SIG-M5 treated with dmso at 0.1 percent for 504 hours (cell line): Measurements from ENCODE around the gene RORB.
A peak's percentile ranks its signal among the peaks of the same experiment; 100 is the strongest.

ENCODE experiments used
- DNase-seq: peaks from one replicate; lab custom pipeline; 2025; ENCODE audit not compliant: unreplicated experiment; lab: John Stamatoyannopoulos, UW

Gene RORB

DNA sequence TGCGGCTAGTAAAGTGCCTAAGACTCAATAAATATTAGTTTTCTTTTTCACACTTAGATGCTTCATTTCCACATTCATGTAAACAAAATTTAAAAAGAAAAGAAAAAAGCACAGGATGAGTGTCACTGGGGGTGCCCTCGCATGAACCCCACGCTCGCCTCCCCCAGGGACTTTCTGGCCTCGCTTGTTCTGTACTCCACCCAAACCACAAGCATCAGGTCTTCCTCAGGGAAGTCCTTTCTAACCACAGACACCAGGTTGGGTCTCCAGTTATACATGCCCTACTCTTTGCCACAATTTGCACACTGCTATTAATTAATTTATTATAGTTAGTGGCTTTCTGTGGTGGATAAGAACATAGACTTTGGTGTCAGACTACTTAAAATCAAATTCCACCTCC lies 92.4 kb downstream of the RORB start:
- no peak for DNase-seq

DNA sequence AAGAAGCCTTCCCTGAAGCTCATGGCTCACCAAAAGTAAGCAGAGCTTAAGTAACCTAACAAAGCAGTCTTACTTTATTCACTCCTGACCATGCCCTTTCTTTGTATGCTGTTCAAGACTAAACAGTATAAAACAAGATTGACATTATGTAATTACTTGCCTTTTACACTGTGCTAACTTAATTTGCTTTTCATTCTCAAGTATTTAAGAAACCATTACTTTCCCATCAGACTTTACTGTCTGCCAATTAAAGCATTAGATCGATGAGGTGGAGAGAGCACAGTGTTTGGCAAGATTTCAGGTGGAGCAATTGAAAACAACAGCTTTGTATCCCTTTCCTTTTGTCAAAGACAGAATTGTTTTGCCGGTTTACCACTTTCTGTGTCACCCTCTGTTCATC lies 98.2 kb downstream of the RORB start:
- no peak for DNase-seq

DNA sequence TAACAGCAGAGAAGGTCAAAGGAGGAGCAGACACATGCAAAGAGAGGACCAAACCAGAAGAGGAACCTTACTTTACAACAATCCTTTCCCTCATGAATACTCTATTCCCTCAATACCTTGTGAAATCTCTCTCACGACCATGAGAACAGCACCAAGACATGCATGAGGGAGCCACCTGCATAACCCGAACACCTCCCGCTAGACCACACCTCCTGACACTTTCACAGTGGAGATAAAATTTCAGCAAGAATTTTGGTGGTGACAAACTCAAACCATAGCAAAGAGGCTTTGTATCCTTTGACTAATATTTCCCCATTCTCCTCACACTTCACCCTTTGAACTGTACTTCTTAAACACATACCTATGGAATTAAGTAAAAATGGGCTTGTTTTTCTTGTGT lies 101.7 kb downstream of the RORB start:
- DNase-seq = no peak

DNA sequence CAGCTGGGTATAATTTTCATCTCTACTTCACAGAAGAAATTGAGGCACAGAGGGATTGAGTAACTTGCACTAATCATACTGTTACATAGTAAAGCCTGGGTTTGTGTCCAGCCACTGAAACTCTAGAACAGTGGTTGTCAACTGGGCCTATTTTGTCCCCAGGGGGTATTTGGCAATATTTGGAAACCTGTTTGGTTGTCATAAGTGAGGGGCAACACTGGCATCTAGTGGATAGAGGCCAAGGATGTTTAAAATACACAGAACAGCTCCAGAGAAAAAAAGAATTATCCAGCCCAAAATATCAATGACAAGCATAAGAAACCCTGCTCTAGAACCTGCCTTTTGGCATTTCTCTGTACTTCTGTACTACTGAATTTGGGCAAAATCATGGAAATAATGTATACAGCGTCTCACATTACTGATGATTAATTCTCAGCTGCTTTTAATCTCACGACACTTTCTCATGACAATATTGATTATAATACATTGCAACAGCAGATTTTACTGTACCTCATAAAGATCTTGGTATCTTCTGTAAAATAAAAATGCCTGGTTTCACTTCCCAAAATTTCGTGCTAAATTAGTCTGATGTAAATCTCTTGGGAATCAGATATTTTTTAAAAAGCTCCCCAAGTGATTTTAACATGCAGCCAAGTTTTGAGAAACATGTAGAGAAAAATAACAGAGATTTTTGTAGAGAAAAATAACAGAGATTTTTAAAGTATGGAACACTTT lies 112.7 kb downstream of the RORB start:
- DNase-seq = peak; percentile 0

DNA sequence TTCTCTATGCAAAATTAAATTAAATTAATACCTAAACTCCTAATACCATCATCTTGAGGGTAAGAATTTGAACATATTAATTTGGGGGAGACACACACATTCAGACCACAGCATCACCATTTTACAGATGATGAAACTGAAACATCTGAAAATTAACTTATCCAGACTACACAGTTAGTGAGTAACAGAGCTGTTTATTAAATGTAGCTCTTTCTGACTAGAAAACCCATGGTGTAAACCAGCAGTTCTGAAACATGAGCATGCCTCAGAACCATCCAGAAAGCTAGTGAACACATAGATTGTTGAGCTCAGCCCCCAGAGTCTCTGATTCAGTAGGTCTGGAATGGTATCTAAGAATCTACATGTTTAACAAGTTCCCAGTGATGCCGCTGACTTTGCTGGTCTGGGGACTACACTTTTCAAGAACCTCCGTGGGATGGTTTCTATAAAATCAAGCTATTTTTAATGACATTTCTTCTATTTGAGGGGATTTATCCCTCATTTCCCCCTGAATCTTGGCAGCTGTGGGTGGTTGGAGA lies 113.5 kb downstream of the RORB start:
- DNase-seq = no peak

DNA sequence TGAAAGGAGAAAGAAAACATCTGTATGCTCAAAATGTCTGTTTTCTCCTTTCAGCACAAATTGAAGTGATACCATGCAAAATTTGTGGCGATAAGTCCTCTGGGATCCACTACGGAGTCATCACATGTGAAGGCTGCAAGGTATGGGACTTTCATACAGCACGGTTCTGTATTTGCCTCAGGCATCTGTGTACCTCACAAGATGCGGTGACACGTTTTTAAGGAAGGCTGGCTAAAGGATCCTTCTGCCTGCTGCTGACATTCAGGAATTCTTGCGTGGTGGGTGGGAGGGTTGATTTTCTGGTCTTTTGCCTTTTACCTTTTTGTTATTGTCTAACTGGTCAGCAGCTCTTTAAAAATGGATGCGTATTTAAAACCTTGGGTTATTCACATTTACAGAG lies 133.1 kb downstream of the RORB start:
- DNase-seq = no peak

DNA sequence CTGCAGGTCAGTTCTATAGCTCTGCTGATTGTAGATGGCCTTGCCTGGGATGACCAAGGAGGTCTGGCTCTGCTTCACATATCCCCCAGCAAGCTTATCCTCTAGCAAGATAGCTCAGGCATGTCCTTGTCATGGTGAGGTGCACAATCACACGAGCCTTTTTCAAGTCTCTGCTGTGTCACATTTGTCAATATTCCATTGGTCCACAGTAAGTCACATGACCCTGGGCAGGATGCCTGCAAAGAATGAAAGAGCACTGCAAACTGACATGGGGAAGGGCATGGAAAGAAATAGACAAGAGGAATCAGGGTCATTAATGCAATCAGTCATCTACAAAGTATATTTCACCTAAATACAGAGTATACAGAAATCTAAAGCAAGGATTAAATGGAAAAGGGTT lies 142.0 kb downstream of the RORB start:
- DNase-seq = no peak

DNA sequence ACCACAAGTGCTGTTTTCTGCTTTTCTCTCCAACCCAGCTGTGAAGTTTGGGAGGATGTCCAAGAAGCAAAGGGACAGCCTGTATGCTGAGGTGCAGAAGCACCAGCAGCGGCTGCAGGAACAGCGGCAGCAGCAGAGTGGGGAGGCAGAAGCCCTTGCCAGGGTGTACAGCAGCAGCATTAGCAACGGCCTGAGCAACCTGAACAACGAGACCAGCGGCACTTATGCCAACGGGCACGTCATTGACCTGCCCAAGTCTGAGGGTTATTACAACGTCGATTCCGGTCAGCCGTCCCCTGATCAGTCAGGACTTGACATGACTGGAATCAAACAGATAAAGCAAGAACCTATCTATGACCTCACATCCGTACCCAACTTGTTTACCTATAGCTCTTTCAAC lies 145.2 kb downstream of the RORB start:
- no peak for DNase-seq

DNA sequence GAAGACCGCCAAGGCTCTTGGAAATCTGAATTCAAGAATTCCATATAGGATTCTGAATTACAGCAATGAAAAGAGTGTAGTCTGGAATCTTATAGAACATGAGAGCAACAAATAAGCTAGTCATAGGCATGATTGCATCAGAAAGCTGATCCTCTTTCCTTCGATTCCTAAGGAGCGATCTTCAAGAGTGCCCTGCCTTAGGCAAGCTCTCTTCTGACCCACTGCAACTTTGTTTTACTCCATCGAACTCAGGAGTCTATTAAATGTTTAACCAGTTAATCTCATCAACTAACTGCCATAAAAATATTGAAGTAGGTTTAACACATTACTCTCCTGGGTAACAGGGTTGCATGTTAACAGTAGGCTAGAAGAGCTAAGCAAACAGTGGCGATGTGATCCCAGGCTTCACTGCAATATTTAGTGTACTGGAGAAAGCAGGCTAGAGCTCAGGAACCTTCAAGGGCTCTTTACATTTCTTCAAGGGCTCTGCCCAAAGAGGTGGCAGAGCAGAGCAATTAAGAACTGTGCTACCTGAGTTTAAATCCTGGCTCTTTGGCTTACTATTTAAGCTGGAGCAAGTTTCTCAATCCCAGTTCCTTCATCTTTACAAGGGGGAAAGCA lies 146.3 kb downstream of the RORB start:
- DNase-seq = no peak

DNA sequence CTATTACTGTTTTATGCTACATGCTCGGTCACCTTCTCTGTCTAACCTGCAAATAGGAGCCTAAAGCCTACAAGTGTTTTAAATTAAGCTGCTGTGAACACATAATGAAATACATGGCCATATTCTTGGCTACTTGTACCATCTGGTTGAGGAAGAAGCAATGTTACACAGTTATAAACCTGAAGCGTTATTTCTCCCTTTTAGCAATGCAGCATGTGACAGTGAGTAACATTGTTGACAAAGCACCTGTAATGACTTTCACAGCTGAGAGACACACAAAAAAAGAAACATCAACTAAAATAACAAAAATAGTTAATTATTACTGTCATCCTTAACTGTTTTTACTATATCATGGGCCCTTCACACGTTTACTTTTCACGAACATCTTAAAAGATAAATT lies 146.9 kb downstream of the RORB start:
- no peak for DNase-seq

DNA sequence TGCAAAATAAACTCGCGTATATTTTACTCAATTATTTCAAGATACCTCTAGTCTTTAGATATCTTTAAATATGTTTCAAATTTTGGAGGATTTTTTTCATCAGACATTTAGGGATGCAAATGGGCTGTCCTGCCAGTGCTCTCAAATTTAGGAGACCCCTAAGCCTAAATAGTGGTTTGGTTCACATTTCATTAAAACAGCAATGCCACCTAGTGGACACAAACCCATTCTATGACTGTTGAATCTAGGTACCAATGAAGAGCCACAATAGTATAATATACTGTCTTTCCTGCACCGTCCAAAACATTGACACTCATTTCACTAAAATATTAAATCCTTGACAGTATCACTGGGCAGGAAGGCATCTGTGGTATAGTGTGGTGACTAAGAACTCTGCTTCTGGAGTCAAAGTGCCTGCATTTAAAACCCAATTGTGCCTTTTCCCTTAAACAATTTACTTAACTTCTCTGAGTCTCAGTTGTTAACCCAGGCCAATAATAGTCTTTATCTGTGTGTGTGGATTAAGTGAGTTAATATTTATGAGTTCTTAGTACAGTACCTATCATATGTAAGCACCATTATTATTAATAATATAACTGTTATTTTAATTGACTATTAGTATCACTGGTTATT lies 148.0 kb downstream of the RORB start:
- DNase-seq = peak; percentile 3

DNA sequence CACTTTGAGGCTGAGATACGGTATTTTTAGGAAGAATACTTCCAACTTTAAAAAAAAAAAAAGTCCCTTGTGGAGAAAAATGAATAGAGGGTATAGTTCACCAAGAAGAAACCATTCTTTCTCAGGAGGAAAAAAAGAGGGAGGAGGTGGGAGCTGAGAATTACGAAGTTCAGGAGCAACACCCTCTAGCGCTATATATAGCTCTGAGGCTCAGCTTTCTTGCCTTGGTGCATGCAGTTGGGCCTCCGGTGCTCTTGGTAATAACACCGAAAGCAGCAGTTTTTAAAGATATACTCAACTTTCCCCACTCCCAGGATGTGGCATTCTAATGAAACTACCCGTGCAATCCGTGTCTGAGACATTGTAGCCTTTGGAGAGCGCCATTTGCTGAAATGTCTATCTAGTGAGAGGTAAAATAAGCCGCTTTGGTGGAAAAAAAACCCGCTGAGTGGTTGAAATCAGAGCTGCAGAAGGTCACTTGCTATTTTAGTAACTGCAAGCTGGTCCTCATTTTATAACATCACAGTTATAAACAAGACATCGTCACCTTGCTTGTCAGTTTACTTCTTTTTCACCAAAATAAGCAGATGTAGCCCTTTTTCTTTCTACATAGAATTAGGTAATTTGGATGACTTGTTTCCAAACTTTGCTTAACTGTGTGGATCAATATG lies 156.4 kb downstream of the RORB start:
- no peak for DNase-seq

DNA sequence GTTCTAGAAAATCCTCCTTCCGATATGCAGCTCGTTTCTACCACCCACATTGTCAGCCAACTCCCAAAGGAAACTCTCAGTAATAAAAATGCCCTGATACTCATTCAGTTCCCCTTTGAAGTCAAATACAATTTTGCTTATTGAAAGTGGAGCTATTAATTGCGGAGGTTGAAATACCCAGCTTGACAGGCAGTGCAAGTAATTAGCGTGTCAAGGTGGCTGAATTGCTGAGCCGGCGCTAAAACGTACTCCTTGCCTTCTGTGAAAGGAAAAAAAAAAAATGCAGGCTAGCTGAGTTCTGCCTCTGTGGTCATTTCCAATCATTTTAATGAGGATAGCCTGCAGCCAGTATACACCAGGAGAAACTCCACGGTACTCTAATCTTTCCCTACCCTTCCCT lies 165.5 kb downstream of the RORB start:
- no peak for DNase-seq

DNA sequence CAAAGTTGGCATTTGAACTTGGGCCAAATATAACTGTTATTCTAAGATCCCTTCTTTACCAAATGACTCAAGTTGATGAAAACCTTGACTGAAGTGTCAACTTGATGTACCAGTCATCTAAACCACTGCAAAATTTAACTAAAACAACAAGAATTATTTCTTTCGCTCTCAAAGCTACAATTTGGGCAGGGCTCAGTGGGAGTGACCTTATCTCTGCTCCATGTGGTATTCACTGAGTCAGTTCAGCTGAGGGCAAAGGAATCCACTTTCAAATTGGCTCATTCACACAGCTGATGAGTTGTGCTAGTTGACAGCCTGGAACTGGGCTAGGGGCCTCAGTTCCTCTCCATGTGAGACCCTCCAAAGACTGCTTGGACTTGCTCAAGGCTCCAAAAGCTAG lies 166.3 kb downstream of the RORB start:
- no peak for DNase-seq

DNA sequence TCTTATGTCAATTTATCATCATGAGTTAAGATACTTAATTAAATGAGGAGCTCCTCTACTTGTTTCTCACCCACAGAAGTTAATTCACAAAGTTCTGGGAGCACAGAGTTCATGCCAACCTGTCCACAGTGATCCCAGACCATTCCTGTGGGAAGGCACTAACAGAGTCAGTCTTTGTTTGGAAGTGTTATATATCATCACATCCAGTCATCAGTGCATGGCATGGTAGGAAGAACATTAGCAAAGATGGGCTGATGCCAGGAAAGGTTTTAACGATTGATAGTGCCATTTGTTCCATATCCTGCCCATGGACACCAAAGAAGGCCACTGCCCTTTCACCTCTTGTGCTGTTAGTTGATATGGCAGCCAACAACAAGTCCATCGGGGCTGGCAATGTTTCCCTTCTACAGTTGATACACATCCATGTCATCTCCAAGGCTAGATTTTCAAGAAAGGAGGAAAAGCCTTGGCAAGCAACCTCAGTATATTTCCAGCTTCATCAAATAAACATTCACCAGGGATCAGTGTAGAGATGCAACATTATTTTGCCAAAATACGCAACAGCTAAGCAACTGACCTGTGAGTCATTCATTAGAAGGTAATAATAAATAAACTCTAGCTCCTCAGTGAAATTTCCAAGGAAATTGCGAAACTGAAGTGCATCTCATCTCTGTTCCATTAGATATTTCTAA lies 169.6 kb downstream of the RORB start:
- DNase-seq = no peak

DNA sequence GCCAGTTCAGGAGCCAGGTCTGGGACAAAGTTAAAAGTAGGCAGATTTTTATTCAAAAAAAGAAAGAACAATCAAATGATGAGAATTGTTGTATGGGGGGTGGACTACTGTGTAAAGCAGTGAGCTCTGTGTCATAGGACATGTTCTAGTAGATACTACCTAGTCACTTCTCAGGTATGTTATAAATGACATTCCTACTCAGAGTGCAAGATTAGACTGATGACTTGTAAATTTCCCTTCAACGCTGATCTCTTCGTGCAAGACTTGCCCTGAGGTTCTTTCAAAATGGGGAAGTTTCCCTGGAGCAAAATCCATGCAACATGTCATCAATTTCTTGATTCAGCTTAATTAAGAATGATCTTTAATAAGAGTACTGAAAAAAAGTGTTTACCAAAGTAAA lies 175.1 kb downstream of the RORB start:
- DNase-seq = no peak

DNA sequence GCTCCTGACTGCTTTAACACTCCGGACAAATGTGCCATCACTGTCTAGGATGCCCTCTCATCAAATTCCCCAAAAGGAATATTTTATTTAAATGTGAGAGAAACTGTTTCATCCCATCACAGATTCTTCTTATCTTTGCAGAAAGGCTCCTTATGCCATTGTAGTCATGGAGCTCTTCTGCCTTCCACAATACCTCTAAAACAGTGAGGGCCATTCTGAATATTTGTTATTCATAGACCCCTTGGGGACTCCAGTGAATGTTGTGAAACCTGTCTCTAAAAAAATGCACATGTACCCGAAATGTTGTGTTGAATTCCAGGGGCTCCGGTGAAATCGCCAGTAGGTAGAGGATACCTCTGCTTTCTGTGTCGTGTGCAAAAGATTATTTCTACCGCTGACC lies 176.9 kb downstream of the RORB start:
- DNase-seq = no peak

DNA sequence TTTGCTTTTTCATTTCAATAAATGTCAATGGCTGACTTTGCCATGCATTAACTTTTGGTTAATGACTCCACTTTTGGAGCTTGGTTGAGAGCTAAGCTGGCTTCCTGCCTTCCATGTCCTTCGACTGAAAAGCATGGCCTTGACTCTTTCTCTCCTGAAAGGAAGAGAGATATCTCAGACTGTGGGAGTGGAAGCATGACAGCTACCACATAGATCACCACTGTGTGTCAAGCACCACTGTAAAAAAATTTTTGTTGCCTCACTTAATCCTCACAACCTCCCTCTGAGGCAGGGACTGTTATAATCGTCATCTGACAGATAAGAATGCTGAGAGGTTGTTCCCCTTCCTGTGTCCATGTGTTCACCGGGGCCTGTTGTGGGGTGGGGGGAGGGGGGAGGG lies 184.8 kb downstream of the RORB start:
- no peak for DNase-seq

DNA sequence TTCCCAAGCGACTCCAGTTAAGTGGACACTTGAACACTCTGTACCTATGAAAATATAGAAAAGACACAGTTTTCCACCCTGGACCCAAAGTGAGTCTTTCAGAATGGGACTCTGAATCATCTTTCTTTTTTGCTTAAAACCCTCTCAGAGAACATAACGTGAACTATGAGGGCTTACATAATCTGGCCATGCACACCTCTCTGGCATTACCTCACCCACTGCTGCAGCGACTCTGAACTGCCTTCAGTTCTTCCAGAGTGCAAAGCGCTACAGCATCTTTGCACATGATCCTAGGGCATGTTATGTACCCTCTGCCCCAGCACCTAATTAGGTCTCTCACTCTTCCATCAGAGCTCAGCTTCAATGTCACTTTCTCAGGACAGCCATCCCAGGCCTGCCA lies 186.2 kb downstream of the RORB start:
- DNase-seq = no peak

DNA sequence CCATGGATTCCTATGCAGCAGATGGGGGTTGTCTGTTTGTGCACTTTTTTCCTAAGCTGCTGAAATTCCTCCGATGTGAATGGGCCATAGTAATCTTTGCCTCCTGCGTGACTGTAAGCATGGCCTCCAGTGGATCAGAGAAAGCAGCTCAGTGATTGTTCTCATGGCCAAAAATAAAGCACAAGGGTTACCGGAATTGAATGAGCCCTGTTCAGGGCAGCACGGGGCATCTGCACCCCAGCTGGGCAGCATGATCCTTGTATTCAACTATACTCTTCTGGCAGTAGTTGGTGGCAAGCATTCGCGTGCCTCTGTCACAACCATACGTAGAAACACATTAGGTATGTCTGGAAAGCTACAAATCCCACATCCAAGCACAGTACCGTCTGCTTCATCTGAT lies 193.9 kb downstream of the RORB start:
- DNase-seq = no peak

DNA sequence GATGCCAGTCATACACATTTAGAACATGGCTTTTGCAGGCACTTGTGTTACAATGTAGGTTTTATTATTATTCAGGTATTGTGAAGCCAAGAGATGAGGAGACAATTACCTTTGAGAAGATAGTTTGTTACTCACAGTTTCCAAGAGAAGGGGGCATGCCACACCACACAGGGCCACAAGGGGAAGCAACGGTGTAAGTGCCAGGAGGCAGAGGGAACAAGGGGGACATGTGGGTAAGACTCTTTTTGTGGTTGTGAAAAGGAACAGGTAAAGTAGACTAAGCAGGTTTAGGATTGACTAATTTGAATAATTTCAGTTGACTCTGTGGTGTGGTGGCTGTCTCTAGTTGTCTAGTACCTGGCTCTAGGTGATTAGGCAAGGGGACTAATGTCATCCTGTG lies 199.4 kb downstream of the RORB start:
- DNase-seq = no peak
